ENCODE results near the gene PPARA.

The PPARA gene

GRCh38 chr22:46150034-46150654, at the start of gene PPARA:
PPARA (plus strand) TSS chr22:46150526; CDS start chr22:46198384, 47,858 bp downstream.
- DNase-seq: peak; percentile 89

- DNase-seq: no peak
Observed at GRCh38 chr22:46102159-46102558, 48.2 kb upstream of the PPARA start.

GRCh38 chr22:46102752-46103151, 47.6 kb upstream of the PPARA start:
- DNase-seq: no peak

GRCh38 chr22:46103181-46103580, 47.1 kb upstream of the PPARA start:
- DNase-seq: no peak

GRCh38 chr22:46103664-46104063, 46.7 kb upstream of the PPARA start:
- no peak for DNase-seq

GRCh38 chr22:46104170-46104880, 46.0 kb upstream of the PPARA start:
- no peak for DNase-seq

GRCh38 chr22:46104881-46105493, 45.3 kb upstream of the PPARA start:
- DNase-seq: no peak

GRCh38 chr22:46105494-46106278, 44.6 kb upstream of the PPARA start:
- DNase-seq: no peak

GRCh38 chr22:46106279-46107022, 43.9 kb upstream of the PPARA start:
- no peak for DNase-seq

- DNase-seq: no peak
Observed at GRCh38 chr22:46107089-46107664, 43.1 kb upstream of the PPARA start.

GRCh38 chr22:46107753-46108563, 42.4 kb upstream of the PPARA start:
- DNase-seq: no peak

GRCh38 chr22:46108564-46109473, 41.5 kb upstream of the PPARA start:
- DNase-seq: no peak

GRCh38 chr22:46109474-46110003, 40.8 kb upstream of the PPARA start:
- no peak for DNase-seq

GRCh38 chr22:46110215-46110614, 40.1 kb upstream of the PPARA start:
- no peak for DNase-seq

GRCh38 chr22:46111645-46112306, 38.5 kb upstream of the PPARA start:
- DNase-seq: no peak

GRCh38 chr22:46112405-46112804, 37.9 kb upstream of the PPARA start:
- no peak for DNase-seq

GRCh38 chr22:46113110-46113909, 37.0 kb upstream of the PPARA start:
- no peak for DNase-seq

- DNase-seq: no peak
Observed at GRCh38 chr22:46113910-46114517, 36.3 kb upstream of the PPARA start.
